Measurements from ENCODE around the gene ACKR3. TPM values are rescaled to one million over a fixed set of nuclear protein-coding genes. Genes with fewer than 3 reads are reported as not detected.

Gene ACKR3
- total RNA-seq (2022) (0.29 and 0.61 TPM in 2 replicates), Bru-seq, nascent RNA (percentile 16 among the genes with signal in this experiment), BruChase-seq, experiment 1, labeled RNA remaining after a 6-hour chase (percentile 17 among the genes with signal in this experiment), BruChase-seq, experiment 2, labeled RNA remaining after a 2-hour chase (percentile 25 among the genes with signal in this experiment)
- long read RNA-seq, result 0 reads

GRCh38 chr2:236569573-236569973 lies at the start of gene ACKR3:
Gene ACKR3, plus strand, starts transcription at chr2:236569825. Its CDS starts 10,641 bp downstream, at chr2:236580466.
- H3K9me3 Mint-ChIP-seq (ENCODE audit: unreplicated experiment), result no peaks in the 10 kb centered on the region
- H3K4me3 Mint-ChIP-seq (ENCODE audit: unreplicated experiment), result peak within 1 kb of the TSS; percentile 36
- H3K27ac Mint-ChIP-seq (ENCODE audit: low read depth, unreplicated experiment), result no peak within 1 kb of the TSS
- peaks cover 6% of the 10 kb centered on the region for H3K4me1 Mint-ChIP-seq (ENCODE audit: insufficient read depth, unreplicated experiment)
- POLR2A ChIA-PET, result interaction anchor here (1.4 kb wide), 1 partner anchor 17 kb away, joined by 3 read pairs; no protein-coding TSS in a partner anchor
- BruUV-seq (replicated peaks), result no TSS peak
- DNase-seq (ENCODE audit: unreplicated experiment), result peak; percentile 51
- CTCF ChIA-PET, result interaction anchor here (0.6 to 2.0 kb wide), 7 partner anchors 21 to 217 kb away, joined by 3 to 16 read pairs (median 4); no protein-coding TSS in a partner anchor
- H3K27me3 Mint-ChIP-seq (ENCODE audit: insufficient read depth, unreplicated experiment), result peaks cover 15% of the 10 kb centered on the region
- intact Hi-C loops (cut with micrococcal nuclease), result loop anchor here (1.0 kb wide), 2 partner anchors 56 to 458 kb away; no protein-coding TSS in a partner anchor
- TF ChIP-seq, protein P1, sequence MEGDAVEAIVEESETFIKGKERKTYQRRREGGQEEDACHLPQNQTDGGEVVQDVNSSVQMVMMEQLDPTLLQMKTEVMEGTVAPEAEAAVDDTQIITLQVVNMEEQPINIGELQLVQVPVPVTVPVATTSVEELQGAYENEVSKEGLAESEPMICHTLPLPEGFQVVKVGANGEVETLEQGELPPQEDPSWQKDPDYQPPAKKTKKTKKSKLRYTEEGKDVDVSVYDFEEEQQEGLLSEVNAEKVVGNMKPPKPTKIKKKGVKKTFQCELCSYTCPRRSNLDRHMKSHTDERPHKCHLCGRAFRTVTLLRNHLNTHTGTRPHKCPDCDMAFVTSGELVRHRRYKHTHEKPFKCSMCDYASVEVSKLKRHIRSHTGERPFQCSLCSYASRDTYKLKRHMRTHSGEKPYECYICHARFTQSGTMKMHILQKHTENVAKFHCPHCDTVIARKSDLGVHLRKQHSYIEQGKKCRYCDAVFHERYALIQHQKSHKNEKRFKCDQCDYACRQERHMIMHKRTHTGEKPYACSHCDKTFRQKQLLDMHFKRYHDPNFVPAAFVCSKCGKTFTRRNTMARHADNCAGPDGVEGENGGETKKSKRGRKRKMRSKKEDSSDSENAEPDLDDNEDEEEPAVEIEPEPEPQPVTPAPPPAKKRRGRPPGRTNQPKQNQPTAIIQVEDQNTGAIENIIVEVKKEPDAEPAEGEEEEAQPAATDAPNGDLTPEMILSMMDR (IDR thresholded peaks at IDR 0.05; ENCODE audit: unreplicated experiment), result peak; percentile 20
- H3K36me3 Mint-ChIP-seq (ENCODE audit: insufficient read depth, unreplicated experiment), result no peaks in the 10 kb centered on the region

DNA sequence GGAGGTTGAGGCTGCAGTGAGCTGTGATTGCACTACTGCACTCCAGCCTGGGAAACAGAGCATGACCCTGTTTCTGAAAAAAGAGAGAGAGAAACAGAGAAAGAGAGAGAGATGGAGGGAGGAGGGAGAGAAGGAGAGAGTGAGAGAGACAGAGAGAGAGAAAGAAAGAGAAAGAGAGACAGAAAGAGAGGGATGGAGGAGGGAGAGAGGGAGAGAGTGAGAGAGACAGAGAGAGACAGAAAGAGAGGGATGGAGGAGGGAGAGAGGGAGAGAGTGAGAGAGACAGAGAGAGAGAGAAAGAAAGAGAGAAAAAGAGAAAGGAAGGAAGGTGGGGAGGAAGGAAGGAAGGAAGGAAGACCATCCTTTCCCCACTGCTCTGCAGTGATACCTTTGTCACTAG lies 48.1 kb upstream of the ACKR3 start:
- POLR2A ChIA-PET, result interaction anchor here (0.7 kb wide), 1 partner anchor 319 kb away, joined by 4 read pairs; no protein-coding TSS in a partner anchor
- no peak for DNase-seq (ENCODE audit: unreplicated experiment)
- H3K36me3 Mint-ChIP-seq (ENCODE audit: insufficient read depth, unreplicated experiment), result no peaks in the 10 kb centered on the region
- CTCF ChIA-PET, result interaction anchor here (0.7 to 2.4 kb wide), 2 partner anchors 9 to 713 kb away, joined by 3 to 10 read pairs; no protein-coding TSS in a partner anchor
- BruUV-seq (replicated peaks), result no TSS peak
- TF ChIP-seq, protein P1 (IDR thresholded peaks at IDR 0.05; ENCODE audit: unreplicated experiment), result no peak
- H3K9me3 Mint-ChIP-seq (ENCODE audit: unreplicated experiment), result no peaks in the 10 kb centered on the region
- peaks cover 43% of the 10 kb centered on the region for H3K27me3 Mint-ChIP-seq (ENCODE audit: insufficient read depth, unreplicated experiment)
- H3K4me1 Mint-ChIP-seq (ENCODE audit: insufficient read depth, unreplicated experiment), result peaks cover 5% of the 10 kb centered on the region
- intact Hi-C loops (cut with micrococcal nuclease), result no loop called here
- no peak overlapping the region for H3K4me3 Mint-ChIP-seq (ENCODE audit: unreplicated experiment)
- H3K27ac Mint-ChIP-seq (ENCODE audit: low read depth, unreplicated experiment), result no peak overlapping the region

DNA sequence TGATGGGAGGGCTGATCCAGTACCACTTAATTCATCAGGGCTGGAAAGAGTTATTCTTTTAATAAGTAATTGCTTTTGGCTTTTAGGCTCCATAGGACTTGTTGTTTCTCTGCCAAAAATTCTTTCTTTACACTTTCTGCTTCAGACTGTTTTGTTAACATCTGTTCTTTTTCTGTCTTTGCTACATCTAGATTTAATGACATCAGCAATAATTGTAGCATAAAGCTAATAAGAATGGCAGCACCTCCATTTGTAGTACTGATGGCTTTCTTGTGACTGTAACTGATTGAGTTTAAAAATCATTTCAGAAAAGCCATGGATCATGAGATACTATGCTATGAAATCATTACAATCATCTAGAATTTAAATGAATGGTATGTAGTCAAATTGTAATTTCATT lies 46.4 kb upstream of the ACKR3 start:
- intact Hi-C loops (cut with micrococcal nuclease), result no loop called here
- DNase-seq (ENCODE audit: unreplicated experiment), result no peak
- Mint-ChIP-seq H3K36me3 (ENCODE audit: insufficient read depth, unreplicated experiment) (no peaks in the 10 kb centered on the region), H3K4me3 (ENCODE audit: unreplicated experiment) (no peak overlapping the region), H3K9me3 (ENCODE audit: unreplicated experiment) (no peaks in the 10 kb centered on the region), H3K27me3 (ENCODE audit: insufficient read depth, unreplicated experiment) (peaks cover 43% of the 10 kb centered on the region), H3K27ac (ENCODE audit: low read depth, unreplicated experiment) (no peak overlapping the region), H3K4me1 (ENCODE audit: insufficient read depth, unreplicated experiment) (peaks cover 5% of the 10 kb centered on the region)
- TF ChIP-seq, protein P1 (IDR thresholded peaks at IDR 0.05; ENCODE audit: unreplicated experiment), result no peak
- POLR2A ChIA-PET, result no interaction called here
- CTCF ChIA-PET, result interaction anchor here (0.9 to 2.4 kb wide), 3 partner anchors 10 to 537 kb away, joined by 3 to 10 read pairs (median 4); no protein-coding TSS in a partner anchor
- BruUV-seq (replicated peaks), result no TSS peak

DNA sequence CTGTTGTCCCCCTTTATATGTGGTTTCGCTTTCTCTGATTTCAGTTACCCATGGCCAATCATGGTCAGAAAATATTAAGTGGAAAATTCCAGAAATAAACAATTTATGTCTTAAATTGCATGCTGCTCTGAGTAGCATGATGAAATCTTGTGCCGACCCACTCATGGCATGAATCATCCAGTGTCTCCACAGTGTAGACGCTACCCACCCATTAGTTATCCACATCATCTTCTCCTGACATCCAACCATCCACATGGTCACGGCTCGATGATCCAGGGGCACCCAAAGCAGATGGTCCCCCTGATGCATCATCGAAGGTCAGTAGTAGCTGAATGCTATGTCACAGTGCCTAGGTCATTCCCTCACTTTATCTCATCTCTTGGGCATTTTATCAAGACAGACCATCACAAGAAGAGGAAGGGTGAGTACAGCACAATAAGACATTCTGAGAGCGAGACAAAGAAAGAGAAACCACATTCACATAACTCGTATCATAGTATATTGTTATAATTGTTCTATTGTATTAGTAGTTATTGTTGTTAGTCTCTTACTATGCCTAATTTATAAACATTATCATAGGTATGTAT lies 44.1 kb upstream of the ACKR3 start:
- ChIA-PET POLR2A (no interaction called here), CTCF (interaction anchor here (0.9 kb wide), 1 partner anchor 12 kb away, joined by 6 read pairs; no protein-coding TSS in a partner anchor)
- H3K27me3 Mint-ChIP-seq (ENCODE audit: insufficient read depth, unreplicated experiment), result peaks cover 32% of the 10 kb centered on the region
- H3K27ac Mint-ChIP-seq (ENCODE audit: low read depth, unreplicated experiment), result no peak overlapping the region
- no peaks in the 10 kb centered on the region for H3K36me3 Mint-ChIP-seq (ENCODE audit: insufficient read depth, unreplicated experiment)
- no TSS peak for BruUV-seq (replicated peaks)
- H3K9me3 Mint-ChIP-seq (ENCODE audit: unreplicated experiment), result no peaks in the 10 kb centered on the region
- peaks cover 5% of the 10 kb centered on the region for H3K4me1 Mint-ChIP-seq (ENCODE audit: insufficient read depth, unreplicated experiment)
- intact Hi-C loops (cut with micrococcal nuclease), result no loop called here
- DNase-seq (ENCODE audit: unreplicated experiment), result no peak
- H3K4me3 Mint-ChIP-seq (ENCODE audit: unreplicated experiment), result no peak overlapping the region
- TF ChIP-seq, protein P1 (IDR thresholded peaks at IDR 0.05; ENCODE audit: unreplicated experiment), result no peak

Data from MCF 10A (cell line).